ENCODE results near the gene ENPP1.

The ENPP1 gene

GRCh38 chr6:131890091-131890490, 82.3 kb downstream of the ENPP1 start:
- TF ChIP-seq CTCF (IDR thresholded peaks at IDR 0.05; ENCODE audit: insufficient read depth, low read length, missing control alignments), result no peak
- CTCF ChIA-PET, result interaction anchor here (1.1 kb wide), 1 partner anchor 195 kb away, joined by 3 read pairs; no protein-coding TSS in a partner anchor
- POLR2A ChIA-PET, result no interaction called here
- no peak overlapping the region for H3K4me3 ChIP-seq (ENCODE audit: low read depth, low read length)
- no peak for DNase-seq (ENCODE audit: low read depth, low spot score)

- ChIA-PET CTCF (interaction anchor here (0.6 to 1.7 kb wide), 4 partner anchors 22 to 398 kb away, joined by 3 to 12 read pairs (median 4); no protein-coding TSS in a partner anchor), POLR2A (no interaction called here)
Measured at GRCh38 chr6:131893198-131893597, 85.4 kb downstream of the ENPP1 start.

GRCh38 chr6:131894493-131895424, 86.9 kb downstream of the ENPP1 start:
- POLR2A ChIA-PET, result no interaction called here
- no peak for DNase-seq (ENCODE audit: low read depth, low spot score)
- TF ChIP-seq CTCF (IDR thresholded peaks at IDR 0.05; ENCODE audit: insufficient read depth, low read length, missing control alignments), result no peak
- no peak overlapping the region for H3K4me3 ChIP-seq (ENCODE audit: low read depth, low read length)
- CTCF ChIA-PET, result interaction anchor here (0.7 to 2.0 kb wide), 5 partner anchors 13 to 267 kb away, joined by 3 to 11 read pairs (median 4); partner anchors contain the start of gene MED23

More at GRCh38 chr6:131893198-131893597, 85.4 kb downstream of the ENPP1 start:
- no peak for TF ChIP-seq CTCF (IDR thresholded peaks at IDR 0.05; ENCODE audit: insufficient read depth, low read length, missing control alignments)
- no peak overlapping the region for H3K4me3 ChIP-seq (ENCODE audit: low read depth, low read length)
- no peak for DNase-seq (ENCODE audit: low read depth, low spot score)

GRCh38 chr6:131897050-131897435, 89.2 kb downstream of the ENPP1 start:
- CTCF ChIA-PET, result interaction anchor here (0.8 to 2.3 kb wide), 9 partner anchors 10 to 587 kb away, joined by 3 to 15 read pairs (median 3); no protein-coding TSS in a partner anchor
- POLR2A ChIA-PET, result no interaction called here
- no peak for DNase-seq (ENCODE audit: low read depth, low spot score)
- no peak for TF ChIP-seq CTCF (IDR thresholded peaks at IDR 0.05; ENCODE audit: insufficient read depth, low read length, missing control alignments)
- no peak overlapping the region for H3K4me3 ChIP-seq (ENCODE audit: low read depth, low read length)

GRCh38 chr6:131897621-131898020, 89.8 kb downstream of the ENPP1 start:
- H3K4me3 ChIP-seq (ENCODE audit: low read depth, low read length), result no peak overlapping the region
- ChIA-PET POLR2A (no interaction called here), CTCF (interaction anchor here (0.8 to 2.3 kb wide), 7 partner anchors 10 to 587 kb away, joined by 3 to 15 read pairs (median 6); no protein-coding TSS in a partner anchor)
- TF ChIP-seq CTCF (IDR thresholded peaks at IDR 0.05; ENCODE audit: insufficient read depth, low read length, missing control alignments), result no peak
- DNase-seq (ENCODE audit: low read depth, low spot score), result no peak

GRCh38 chr6:131898718-131899117, 90.9 kb downstream of the ENPP1 start:
- CTCF ChIA-PET, result interaction anchor here (2.3 kb wide), 1 partner anchor 11 kb away, joined by 15 read pairs; no protein-coding TSS in a partner anchor
- no peak for DNase-seq (ENCODE audit: low read depth, low spot score)
- POLR2A ChIA-PET, result no interaction called here
- no peak for TF ChIP-seq CTCF (IDR thresholded peaks at IDR 0.05; ENCODE audit: insufficient read depth, low read length, missing control alignments)
- H3K4me3 ChIP-seq (ENCODE audit: low read depth, low read length), result no peak overlapping the region
